HepG2 (cell line): ENCODE measurements around the gene NPAS2. TPM values are rescaled to one million over a fixed set of nuclear protein-coding genes. Genes with fewer than 3 reads are reported as not detected.

Source experiments
- ATRX ChIP-seq: sonication (generic); formaldehyde crosslinking; IDR thresholded peaks from 2 replicates; pipeline ENCODE4 v1.4.0; 2020; ENCODE audit warnings: missing genetic modification reagents, borderline replicate concordance
- ELF1 ChIP-seq: sonication (generic); formaldehyde crosslinking; IDR thresholded peaks from 2 replicates; pipeline ENCODE4 v1.4.0; 2020; ENCODE audit warnings: missing genetic modification reagents
- EP300 ChIP-seq, 3 experiments: sonication (generic) in 1 of 3; formaldehyde crosslinking in 1 of 3; IDR thresholded peaks; 2 replicates each; pipeline versions ENCODE4 v1.5.1 to v1.6.1; 2011 to 2020; ENCODE audit warnings: low read depth in 2 of 3, low read length in 2 of 3, borderline replicate concordance in 1 of 3, improper control_type of control experiment in 1 of 3, mild to moderate bottlenecking in 1 of 3, missing genetic modification reagents in 1 of 3, moderate library complexity in 1 of 3
- HDAC1 ChIP-seq: sonication (generic); formaldehyde crosslinking; IDR thresholded peaks from 2 replicates; pipeline ENCODE4 v1.5.1; 2020; ENCODE audit warnings: mild to moderate bottlenecking, missing genetic modification reagents
- MBNL3 ChIP-seq: fragments of 250-450 bp; sonication (Bioruptor Pico); conservative IDR thresholded peaks from 2 replicates; pipeline ENCODE4 v1.8.0; 2022; ENCODE audit warnings: mild to moderate bottlenecking, inconsistent platforms
- MLLT10 ChIP-seq: sonication (generic); formaldehyde crosslinking; IDR thresholded peaks from 2 replicates; pipeline ENCODE4 v1.4.0; 2020; ENCODE audit warnings: missing genetic modification reagents
- PREB ChIP-seq: sonication (generic); formaldehyde crosslinking; IDR thresholded peaks from 2 replicates; pipeline ENCODE4 v1.4.0; 2020; ENCODE audit warnings: missing genetic modification reagents
- RXRA ChIP-seq: sonication (generic); formaldehyde crosslinking; IDR thresholded peaks from 2 replicates; pipeline ENCODE4 v1.5.1; 2020; ENCODE audit warnings: missing genetic modification reagents
- ZBTB8A ChIP-seq: sonication (generic); formaldehyde crosslinking; IDR thresholded peaks from 2 replicates; pipeline ENCODE4 v1.4.0; 2020; ENCODE audit warnings: mild to moderate bottlenecking, low read depth, missing genetic modification reagents, borderline replicate concordance
- ZFP1 ChIP-seq: IDR thresholded peaks from 2 replicates; pipeline ENCODE4 v1.6.1; 2016
- ZMYM2 ChIP-seq: sonication (generic); formaldehyde crosslinking; IDR thresholded peaks from 2 replicates; pipeline ENCODE4 v1.8.0; 2022; ENCODE audit warnings: mild to moderate bottlenecking, missing genetic modification reagents
- ZNF101 ChIP-seq: sonication (generic); formaldehyde crosslinking; IDR thresholded peaks from 2 replicates; pipeline ENCODE4 v1.4.0; 2020; ENCODE audit warnings: mild to moderate bottlenecking, low read depth, missing genetic modification reagents, borderline replicate concordance
- ZNF354B ChIP-seq: sonication (generic); formaldehyde crosslinking; IDR thresholded peaks from 2 replicates; pipeline ENCODE4 v1.8.0; 2022; ENCODE audit warnings: mild to moderate bottlenecking, missing genetic modification reagents
- ZNF362 ChIP-seq: sonication (generic); formaldehyde crosslinking; IDR thresholded peaks from 2 replicates; pipeline ENCODE4 v1.4.0; 2020; ENCODE audit warnings: missing genetic modification reagents, mild to moderate bottlenecking, borderline replicate concordance
- ZNF543 ChIP-seq: sonication (generic); formaldehyde crosslinking; IDR thresholded peaks from 2 replicates; pipeline ENCODE4 v1.4.0; 2020; ENCODE audit warnings: mild to moderate bottlenecking, missing genetic modification reagents
- ZNF747 ChIP-seq: sonication (generic); formaldehyde crosslinking; IDR thresholded peaks from 2 replicates; pipeline ENCODE4 v1.8.1; 2023; ENCODE audit warnings: missing genetic modification reagents, mild to moderate bottlenecking, borderline replicate concordance
- ZNF770 ChIP-seq: sonication (generic); formaldehyde crosslinking; IDR thresholded peaks from 2 replicates; pipeline ENCODE4 v1.5.0; 2020; ENCODE audit warnings: mild to moderate bottlenecking, missing genetic modification reagents
- ZSCAN22 ChIP-seq: sonication (generic); formaldehyde crosslinking; IDR thresholded peaks from 2 replicates; pipeline ENCODE4 v1.4.0; 2020; ENCODE audit warnings: mild to moderate bottlenecking, missing genetic modification reagents
- polyA plus RNA-seq, 8 experiments: library from polyadenylated mRNA; depleted of rRNA in 3 of 8; stranded (reverse) in 7 of 8; unstranded in 1 of 8; fragments of >200 nt; fragmentation: Illumina TruSeq in 4 of 8; extraction: Trizol in 4 of 8; gene quantifications; 2 replicates each; pipeline versions ENCODE4 v1.2.1 to v1.2.3, GENCODE V29; 2011 to 2016; ENCODE audit warnings: low read depth in 4 of 8, missing spikeins in 1 of 8, mixed read lengths in 1 of 8; ENCODE audit not compliant: insufficient read depth in 1 of 8
- total RNA-seq, 5 experiments: library from RNA; depleted of rRNA; stranded (reverse); fragments of >200 nt; fragmentation: Illumina TruSeq; extraction: Trizol; gene quantifications; 2 replicates each; pipeline ENCODE4 v1.2.3, GENCODE V29; 2016; ENCODE audit warnings: low read depth in 1 of 5
- TF ChIP-seq, protein P1 (sequence below): sonication (generic); formaldehyde crosslinking; IDR thresholded peaks from 2 replicates; pipeline ENCODE4 v1.5.1; 2020; ENCODE audit warnings: missing genetic modification reagents, mild to moderate bottlenecking, borderline replicate concordance
- TF ChIP-seq, protein P2 (sequence below): sonication (generic); formaldehyde crosslinking; IDR thresholded peaks from 2 replicates; pipeline ENCODE4 v1.9.0; 2021; ENCODE audit warnings: missing genetic modification reagents, borderline replicate concordance

Gene NPAS2
- total and polyA plus RNA-seq, 2 of the 13 experiments (the other 11 are each of a cell fraction or from before 2014, with no cell fraction given) = 14.8 to 37.5 TPM

- no peak for TF ChIP-seq PREB (CRISPR knock-in tag)
- TF ChIP-seq, protein P1, sequence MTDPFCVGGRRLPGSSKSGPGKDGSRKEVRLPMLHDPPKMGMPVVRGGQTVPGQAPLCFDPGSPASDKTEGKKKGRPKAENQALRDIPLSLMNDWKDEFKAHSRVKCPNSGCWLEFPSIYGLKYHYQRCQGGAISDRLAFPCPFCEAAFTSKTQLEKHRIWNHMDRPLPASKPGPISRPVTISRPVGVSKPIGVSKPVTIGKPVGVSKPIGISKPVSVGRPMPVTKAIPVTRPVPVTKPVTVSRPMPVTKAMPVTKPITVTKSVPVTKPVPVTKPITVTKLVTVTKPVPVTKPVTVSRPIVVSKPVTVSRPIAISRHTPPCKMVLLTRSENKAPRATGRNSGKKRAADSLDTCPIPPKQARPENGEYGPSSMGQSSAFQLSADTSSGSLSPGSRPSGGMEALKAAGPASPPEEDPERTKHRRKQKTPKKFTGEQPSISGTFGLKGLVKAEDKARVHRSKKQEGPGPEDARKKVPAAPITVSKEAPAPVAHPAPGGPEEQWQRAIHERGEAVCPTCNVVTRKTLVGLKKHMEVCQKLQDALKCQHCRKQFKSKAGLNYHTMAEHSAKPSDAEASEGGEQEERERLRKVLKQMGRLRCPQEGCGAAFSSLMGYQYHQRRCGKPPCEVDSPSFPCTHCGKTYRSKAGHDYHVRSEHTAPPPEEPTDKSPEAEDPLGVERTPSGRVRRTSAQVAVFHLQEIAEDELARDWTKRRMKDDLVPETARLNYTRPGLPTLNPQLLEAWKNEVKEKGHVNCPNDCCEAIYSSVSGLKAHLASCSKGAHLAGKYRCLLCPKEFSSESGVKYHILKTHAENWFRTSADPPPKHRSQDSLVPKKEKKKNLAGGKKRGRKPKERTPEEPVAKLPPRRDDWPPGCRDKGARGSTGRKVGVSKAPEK = no peak
- TF ChIP-seq, protein P2, sequence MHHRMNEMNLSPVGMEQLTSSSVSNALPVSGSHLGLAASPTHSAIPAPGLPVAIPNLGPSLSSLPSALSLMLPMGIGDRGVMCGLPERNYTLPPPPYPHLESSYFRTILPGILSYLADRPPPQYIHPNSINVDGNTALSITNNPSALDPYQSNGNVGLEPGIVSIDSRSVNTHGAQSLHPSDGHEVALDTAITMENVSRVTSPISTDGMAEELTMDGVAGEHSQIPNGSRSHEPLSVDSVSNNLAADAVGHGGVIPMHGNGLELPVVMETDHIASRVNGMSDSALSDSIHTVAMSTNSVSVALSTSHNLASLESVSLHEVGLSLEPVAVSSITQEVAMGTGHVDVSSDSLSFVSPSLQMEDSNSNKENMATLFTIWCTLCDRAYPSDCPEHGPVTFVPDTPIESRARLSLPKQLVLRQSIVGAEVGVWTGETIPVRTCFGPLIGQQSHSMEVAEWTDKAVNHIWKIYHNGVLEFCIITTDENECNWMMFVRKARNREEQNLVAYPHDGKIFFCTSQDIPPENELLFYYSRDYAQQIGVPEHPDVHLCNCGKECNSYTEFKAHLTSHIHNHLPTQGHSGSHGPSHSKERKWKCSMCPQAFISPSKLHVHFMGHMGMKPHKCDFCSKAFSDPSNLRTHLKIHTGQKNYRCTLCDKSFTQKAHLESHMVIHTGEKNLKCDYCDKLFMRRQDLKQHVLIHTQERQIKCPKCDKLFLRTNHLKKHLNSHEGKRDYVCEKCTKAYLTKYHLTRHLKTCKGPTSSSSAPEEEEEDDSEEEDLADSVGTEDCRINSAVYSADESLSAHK = no peak
- TF ChIP-seq MBNL3 (CRISPR knock-in tag) = no peak
- TF ChIP-seq HDAC1 (CRISPR knock-in tag) = no peak
- no peak for TF ChIP-seq ZNF770
- TF ChIP-seq EP300 (IDR thresholded peaks at IDR 0.05; ENCODE audit: low read depth in 2 of 2, low read length in 2 of 2) = no peak
- TF ChIP-seq EP300 (CRISPR knock-in tag; IDR thresholded peaks at IDR 0.05; ENCODE audit: borderline replicate concordance) = 0 out of 2 replicates have a peak, but pooled peaks have one; percentile 22
- TF ChIP-seq ELF1 (CRISPR knock-in tag) = no peak
- no peak for TF ChIP-seq ZNF101 (CRISPR knock-in tag)
- no peak for TF ChIP-seq MLLT10 (CRISPR knock-in tag)
- TF ChIP-seq ZNF747 (CRISPR knock-in tag) = no peak
- TF ChIP-seq ATRX (CRISPR knock-in tag) = no peak
- no peak for TF ChIP-seq ZFP1 (CRISPR knock-in tag)
- TF ChIP-seq ZNF362 (CRISPR knock-in tag) = no peak
- TF ChIP-seq RXRA (CRISPR knock-in tag) = 0 out of 2 replicates have a peak, but pooled peaks have one; percentile 40
- TF ChIP-seq ZNF354B (CRISPR knock-in tag) = no peak
- TF ChIP-seq ZBTB8A (CRISPR knock-in tag) = no peak
- TF ChIP-seq ZNF543 (CRISPR knock-in tag) = no peak
- no peak for TF ChIP-seq ZMYM2
- TF ChIP-seq ZSCAN22 = no peak
These were observed 165.0 kb downstream of the NPAS2 start (continued) for GRCh38 chr2:100984892-100985307.
